AG10803 (cell line): ENCODE results near the gene ISYNA1.

Experiments used
- DNase-seq: peaks from one replicate; pipeline ENCODE4 v3.0.0; 2010; ENCODE audit warnings: low read depth
- H3K4me3 ChIP-seq: 2 replicates; pipeline ENCODE4 v1.5.1; 2011; ENCODE audit warnings: mild to moderate bottlenecking, low read length, control low read depth
- TF ChIP-seq, protein P1 (sequence below): conservative IDR thresholded peaks from 2 replicates; pipeline ENCODE4 v1.5.1; 2011; ENCODE audit warnings: mild to moderate bottlenecking, low read length, control low read depth, inconsistent platforms

The ISYNA1 gene

DNA sequence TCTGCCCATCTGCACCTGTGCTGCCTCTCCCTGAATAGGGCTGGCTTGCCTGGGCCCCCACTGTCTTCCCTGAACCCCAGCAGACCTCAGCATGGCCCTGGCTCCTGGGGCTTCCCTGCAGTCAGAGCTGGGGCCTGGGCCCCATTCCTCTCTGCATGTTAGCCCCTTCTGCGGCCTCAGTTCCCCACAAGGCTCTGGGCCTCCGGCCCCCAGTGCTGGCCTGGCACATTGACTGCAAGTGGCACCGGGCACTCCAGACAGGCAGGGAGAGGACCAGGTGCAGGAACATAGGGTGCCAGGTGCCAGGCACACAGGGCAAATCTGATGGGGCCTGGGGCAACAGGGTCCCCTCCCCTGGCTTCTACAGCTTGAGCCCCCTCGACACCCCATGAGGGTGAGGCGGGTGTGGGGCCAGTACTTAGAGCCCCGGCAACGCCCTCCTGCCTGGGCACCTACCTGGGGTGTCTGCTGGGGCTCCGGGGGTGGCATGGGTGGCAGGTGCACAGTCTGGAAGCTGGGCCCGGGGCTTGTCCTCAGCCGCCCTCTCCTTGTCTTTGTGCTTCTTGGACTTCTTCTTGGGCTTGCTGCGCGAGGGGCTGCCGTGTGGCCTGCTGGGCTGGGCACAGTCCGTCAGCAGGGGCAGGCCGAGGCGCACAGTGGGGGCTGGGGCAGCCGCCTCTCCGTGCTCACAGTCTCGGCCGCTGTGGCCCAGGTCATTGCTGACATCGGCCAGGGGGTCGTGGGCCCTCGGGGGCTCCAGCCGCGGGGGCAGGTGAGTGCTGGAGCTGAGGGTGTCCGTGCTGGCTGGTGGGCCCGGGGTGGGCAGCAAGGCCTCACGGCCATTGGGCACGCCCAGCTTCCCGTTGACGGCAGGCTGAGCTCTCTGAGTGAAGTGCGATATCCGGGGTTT is 12.3 kb upstream of the ISYNA1 start:
- TF ChIP-seq, protein P1, sequence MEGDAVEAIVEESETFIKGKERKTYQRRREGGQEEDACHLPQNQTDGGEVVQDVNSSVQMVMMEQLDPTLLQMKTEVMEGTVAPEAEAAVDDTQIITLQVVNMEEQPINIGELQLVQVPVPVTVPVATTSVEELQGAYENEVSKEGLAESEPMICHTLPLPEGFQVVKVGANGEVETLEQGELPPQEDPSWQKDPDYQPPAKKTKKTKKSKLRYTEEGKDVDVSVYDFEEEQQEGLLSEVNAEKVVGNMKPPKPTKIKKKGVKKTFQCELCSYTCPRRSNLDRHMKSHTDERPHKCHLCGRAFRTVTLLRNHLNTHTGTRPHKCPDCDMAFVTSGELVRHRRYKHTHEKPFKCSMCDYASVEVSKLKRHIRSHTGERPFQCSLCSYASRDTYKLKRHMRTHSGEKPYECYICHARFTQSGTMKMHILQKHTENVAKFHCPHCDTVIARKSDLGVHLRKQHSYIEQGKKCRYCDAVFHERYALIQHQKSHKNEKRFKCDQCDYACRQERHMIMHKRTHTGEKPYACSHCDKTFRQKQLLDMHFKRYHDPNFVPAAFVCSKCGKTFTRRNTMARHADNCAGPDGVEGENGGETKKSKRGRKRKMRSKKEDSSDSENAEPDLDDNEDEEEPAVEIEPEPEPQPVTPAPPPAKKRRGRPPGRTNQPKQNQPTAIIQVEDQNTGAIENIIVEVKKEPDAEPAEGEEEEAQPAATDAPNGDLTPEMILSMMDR = no peak
- no peak for DNase-seq
- H3K4me3 ChIP-seq = no peak overlapping the region

DNA sequence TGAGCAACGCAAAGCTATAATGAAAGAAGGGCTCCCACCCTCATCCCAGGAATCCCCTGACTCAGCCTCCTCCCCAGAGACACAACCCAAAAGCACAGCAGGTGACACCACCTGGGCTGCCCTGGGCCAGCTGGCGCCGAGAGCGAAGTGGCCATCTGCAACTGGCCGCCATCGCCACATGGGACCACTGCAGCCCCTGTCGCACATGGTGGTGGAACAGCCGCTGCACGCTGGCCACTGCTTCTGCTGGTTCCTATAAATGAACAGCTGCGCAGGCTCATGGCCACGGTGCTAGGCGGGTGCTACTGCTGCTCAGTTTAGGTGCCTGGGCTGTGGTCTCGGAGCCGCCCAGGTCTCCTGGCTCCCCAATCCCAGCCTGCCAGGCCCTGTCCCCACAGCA is 11.6 kb upstream of the ISYNA1 start:
- DNase-seq = no peak
- TF ChIP-seq, protein P1 = no peak
- no peak overlapping the region for H3K4me3 ChIP-seq

DNA sequence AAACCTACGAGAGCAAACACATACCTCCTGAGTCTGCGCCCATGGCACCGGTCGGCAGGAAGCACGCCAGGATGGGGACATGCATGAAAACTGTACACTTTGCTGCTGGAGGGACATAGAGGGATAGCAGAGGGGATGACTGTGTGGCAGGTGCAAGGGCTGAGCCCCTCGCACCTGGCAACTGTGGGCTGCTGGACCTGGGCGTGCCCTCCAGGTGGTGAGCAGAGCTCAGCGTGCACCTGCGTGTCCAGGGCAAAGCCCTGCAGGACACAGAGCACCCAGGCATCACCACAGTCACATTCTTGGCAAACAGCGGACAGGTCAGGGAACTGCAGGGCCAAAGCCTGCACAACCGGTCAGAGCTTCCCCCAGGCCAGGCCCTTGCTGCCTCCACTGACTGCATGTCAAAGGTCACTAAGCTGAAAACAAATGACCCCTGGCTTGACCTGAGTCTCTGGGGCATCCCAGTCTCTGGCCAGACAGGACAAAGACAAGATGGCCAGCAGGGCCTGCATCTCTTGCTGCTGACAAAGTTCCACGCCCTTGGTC is 9.0 kb upstream of the ISYNA1 start:
- TF ChIP-seq, protein P1 = no peak
- H3K4me3 ChIP-seq = no peak overlapping the region
- DNase-seq = no peak

DNA sequence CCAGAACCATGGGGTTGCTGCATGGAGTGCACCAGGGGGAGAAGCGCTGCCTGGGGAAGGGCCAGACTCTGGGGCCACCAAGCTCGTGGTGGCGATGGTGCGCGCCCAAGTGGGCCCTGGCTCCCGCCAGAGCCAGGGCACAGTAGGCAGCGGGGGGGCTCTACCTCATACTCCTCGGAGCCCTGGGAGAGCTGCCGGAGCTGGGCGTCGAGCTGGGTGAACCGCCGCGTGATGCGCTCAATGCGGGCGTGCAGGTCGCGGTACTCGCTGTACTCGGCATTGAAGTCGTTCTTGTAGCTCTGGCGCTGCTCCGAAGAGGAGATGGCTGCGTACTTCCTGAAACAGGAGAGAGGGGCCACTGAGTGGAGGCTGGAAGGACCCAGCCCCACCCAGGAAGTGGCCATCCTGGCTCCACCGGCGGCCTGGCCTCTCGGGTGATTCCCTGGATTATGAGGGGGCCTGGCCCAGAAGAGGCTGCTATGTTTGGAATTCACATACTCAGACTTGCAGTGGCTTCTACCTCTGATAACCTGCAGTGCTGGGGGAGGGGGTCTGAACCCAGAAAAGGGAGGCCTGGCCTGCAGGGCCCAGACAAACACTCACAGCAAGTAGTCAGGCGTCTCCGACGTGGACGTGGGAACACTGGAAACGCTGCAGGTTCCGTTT is 8.3 kb upstream of the ISYNA1 start:
- no peak overlapping the region for H3K4me3 ChIP-seq
- no peak for DNase-seq
- TF ChIP-seq, protein P1 = no peak

DNA sequence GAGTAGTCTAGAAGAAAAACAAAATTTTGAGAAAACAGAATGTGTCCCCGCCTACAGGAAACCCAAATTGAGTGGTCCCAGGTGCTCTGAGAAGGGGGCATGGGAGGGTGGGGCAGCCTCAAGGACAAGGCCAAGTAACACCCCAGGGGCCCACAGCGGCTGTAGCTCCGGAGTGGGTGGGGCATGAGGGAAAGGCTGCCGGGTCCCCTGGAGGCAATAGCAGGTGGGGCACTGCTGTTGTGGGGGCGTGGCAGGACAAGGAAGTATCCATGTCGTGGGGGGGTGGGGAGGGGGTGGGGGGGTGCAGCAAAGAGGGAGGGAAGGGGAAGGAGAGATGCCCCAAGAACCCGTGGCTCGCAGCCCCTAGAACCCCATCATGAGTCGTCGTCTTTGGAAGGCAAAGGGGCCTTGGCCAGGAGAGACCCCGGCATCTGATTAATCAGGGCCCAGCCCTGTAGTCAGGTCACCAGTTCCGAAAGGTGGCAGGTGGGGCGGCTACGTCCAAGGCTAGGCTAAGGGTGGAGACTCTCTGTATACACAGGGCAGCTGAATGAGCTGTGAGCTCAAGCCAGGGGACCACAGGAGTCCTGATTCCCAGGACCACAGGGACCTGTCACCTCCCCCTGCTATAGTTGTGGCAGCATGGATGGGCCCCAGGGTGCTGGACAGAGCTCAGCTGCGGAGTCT is 7.5 kb upstream of the ISYNA1 start:
- no peak overlapping the region for H3K4me3 ChIP-seq
- TF ChIP-seq, protein P1 = no peak
- DNase-seq = no peak

DNA sequence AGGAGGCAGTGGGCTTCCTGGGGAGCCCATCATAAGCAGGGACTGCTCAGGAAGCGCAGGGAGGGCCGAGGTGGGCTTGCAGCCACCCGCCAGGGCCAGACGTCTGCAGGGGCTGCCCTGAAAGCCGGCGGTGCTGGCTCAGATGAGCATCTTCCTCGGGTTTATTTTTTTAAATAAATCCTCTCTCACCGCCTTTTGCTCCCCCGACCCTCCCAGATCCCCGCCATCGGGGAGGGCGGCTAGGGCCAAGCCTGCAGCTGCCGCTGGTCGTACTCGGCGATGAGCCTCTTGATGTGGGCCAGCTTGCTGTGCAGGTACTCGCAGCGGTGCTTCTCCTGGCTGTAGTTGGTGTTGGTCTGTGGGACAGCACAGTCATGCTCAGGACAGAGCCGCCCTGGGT is 6.6 kb upstream of the ISYNA1 start:
- TF ChIP-seq, protein P1 = no peak
- no peak overlapping the region for H3K4me3 ChIP-seq
- DNase-seq = no peak
